WERI-Rb-1 (cell line): Measurements from ENCODE around the gene RHBG.

ENCODE experiments used
- DNase-seq: peaks from one replicate; pipeline ENCODE4 v3.0.0-alpha.2; 2020
- H3K27ac ChIP-seq: fragments of 250-450 bp; sonication (Bioruptor Pico); 2 replicates; pipeline ENCODE4 v1.5.1; 2020; ENCODE audit warnings: mild to moderate bottlenecking, moderate library complexity
- H3K27me3 ChIP-seq: fragments of 250-450 bp; sonication (Bioruptor Pico); 2 replicates; pipeline ENCODE4 v1.5.1; 2021; ENCODE audit warnings: mild to moderate bottlenecking, low read depth, moderate library complexity; ENCODE audit not compliant: insufficient read depth, severe bottlenecking
- H3K36me3 ChIP-seq: fragments of 250-450 bp; sonication (Bioruptor Pico); 2 replicates; pipeline ENCODE4 v1.5.1; 2020; ENCODE audit warnings: mild to moderate bottlenecking, moderate library complexity
- H3K4me3 ChIP-seq: 2 replicates; pipeline ENCODE4 v1.5.1; 2011; ENCODE audit warnings: low read depth, mild to moderate bottlenecking, control low read depth, low read length
- H3K9me3 ChIP-seq: fragments of 250-450 bp; sonication (Bioruptor Pico); 2 replicates; pipeline ENCODE4 v1.5.1; 2021; ENCODE audit warnings: mild to moderate bottlenecking, moderate library complexity; ENCODE audit not compliant: severe bottlenecking
- TF ChIP-seq, protein P1 (sequence below): IDR thresholded peaks from 2 replicates; pipeline ENCODE4 v1.5.1; 2011; ENCODE audit warnings: low read depth, mild to moderate bottlenecking, control low read depth, inconsistent platforms, low read length

Gene RHBG

DNA sequence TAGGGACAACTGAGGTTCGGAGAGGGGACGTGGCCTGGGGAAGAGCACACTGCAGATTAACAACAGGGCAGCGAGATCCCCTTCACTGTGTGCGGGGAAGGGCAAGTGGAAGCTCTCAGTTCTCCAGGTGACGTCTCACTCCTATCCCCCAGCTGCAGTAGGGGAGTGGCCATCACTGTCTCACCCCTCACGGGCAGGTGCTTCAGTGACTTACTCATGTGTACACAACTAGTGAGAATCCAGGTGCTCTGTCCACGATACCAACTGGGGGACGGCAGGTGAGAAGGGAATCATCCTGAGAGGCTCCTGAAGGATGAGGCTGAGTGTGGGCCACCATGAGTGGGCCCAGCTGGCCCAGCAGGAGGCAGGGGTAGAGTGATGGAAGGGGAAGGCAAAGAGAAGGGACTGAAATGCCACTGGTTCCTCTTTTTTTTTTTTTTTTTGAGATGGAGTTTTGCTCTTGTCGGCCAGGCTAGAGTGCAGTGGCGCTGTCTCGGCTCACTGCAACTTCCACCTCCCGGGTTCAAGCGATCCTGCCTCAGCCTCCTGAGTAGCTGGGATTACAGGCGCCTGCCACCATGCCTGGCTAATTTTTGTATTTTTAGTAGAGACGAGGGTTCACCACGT is 25.9 kb downstream of the RHBG start:
- H3K9me3 ChIP-seq: no peaks in the 10 kb centered on the region
- no peak overlapping the region for H3K27ac ChIP-seq
- TF ChIP-seq, protein P1, sequence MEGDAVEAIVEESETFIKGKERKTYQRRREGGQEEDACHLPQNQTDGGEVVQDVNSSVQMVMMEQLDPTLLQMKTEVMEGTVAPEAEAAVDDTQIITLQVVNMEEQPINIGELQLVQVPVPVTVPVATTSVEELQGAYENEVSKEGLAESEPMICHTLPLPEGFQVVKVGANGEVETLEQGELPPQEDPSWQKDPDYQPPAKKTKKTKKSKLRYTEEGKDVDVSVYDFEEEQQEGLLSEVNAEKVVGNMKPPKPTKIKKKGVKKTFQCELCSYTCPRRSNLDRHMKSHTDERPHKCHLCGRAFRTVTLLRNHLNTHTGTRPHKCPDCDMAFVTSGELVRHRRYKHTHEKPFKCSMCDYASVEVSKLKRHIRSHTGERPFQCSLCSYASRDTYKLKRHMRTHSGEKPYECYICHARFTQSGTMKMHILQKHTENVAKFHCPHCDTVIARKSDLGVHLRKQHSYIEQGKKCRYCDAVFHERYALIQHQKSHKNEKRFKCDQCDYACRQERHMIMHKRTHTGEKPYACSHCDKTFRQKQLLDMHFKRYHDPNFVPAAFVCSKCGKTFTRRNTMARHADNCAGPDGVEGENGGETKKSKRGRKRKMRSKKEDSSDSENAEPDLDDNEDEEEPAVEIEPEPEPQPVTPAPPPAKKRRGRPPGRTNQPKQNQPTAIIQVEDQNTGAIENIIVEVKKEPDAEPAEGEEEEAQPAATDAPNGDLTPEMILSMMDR: no peak
- DNase-seq: no peak
- no peaks in the 10 kb centered on the region for H3K36me3 ChIP-seq
- H3K4me3 ChIP-seq: no peak overlapping the region
- H3K27me3 ChIP-seq: peaks cover 11% of the 10 kb centered on the region

DNA sequence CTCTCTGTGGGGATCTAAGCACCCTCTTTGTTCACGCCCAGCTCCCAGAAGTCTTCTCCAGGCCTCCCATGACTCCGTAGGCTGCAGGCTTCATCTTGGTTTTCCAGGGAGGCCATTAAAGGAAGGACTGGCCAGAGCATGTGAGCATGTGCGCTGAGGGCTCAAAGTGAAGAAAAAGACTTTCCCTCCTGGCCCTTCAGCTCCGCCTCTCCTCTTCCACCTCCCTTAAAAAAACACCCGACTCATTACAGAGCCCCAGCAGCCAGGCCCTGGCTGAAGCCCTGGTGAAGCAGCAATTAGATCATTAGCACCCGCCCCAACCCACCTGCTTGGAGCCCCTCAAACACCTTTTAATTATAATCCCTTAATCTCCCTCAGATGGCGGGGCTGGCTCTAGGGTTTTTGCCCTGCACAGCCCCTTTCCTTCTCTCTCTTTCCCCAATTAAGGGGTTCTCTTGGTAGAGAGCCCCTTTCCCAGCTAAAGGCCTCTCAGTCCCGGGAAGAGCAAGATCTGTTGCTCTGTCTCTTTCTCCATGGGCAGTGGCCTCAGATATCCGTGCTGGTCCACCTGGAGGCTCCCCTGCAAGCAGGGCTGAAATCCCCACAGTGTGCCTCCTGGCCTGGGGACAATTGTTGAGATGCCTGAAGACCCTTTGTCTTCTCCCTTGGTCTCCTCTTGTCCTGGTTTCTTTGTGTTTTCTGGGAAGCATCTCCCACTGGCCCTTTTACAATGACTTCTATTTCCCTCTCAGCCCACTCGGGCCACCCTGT is 30.5 kb downstream of the RHBG start:
- Histone ChIP-seq H3K27ac (no peak overlapping the region), H3K27me3 (peaks cover 25% of the 10 kb centered on the region), H3K36me3 (no peaks in the 10 kb centered on the region), H3K9me3 (no peaks in the 10 kb centered on the region), H3K4me3 (no peak overlapping the region)
- TF ChIP-seq, protein P1: no peak
- peak; percentile 53 for DNase-seq

DNA sequence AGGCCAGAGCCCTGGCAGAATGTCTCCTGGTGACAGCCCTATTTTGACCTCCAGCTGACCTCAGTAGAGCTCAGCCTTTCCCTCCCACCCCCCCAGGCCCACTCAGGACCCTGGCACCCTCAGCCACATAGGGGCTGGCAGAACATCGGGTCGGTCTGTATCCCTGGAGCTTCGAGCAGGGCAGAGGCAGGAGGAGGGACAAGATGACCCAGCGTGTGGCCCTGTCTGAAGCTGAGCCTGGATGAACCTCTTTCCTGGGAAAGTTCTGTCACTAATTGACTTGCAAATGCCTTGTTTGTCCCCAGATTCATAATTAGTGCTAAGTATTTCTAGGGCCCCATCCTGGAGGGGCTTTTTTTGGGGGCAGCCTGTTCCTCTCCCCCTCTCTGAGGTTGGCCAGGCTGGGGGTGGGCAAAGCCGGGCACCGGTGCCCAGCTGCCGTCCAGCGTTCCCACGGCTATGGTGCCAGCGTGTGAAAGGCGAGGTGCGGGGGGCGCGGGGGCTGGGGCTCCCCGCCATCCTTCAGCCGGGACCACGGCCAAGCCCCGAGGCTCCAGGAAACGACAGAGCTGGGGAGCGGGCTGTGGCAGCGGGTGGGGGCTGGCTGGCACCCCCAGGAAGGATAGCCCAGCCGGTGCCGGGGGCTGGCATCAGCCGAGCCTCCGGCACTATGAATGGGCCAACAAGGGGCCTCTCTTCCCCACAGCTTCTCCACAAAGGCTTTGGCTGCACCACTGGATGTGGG is 31.4 kb downstream of the RHBG start:
- peaks cover 31% of the 10 kb centered on the region for H3K27me3 ChIP-seq
- no peaks in the 10 kb centered on the region for H3K36me3 ChIP-seq
- H3K27ac ChIP-seq: no peak overlapping the region
- H3K9me3 ChIP-seq: no peaks in the 10 kb centered on the region
- no peak overlapping the region for H3K4me3 ChIP-seq
- TF ChIP-seq, protein P1: no peak
- DNase-seq: no peak

DNA sequence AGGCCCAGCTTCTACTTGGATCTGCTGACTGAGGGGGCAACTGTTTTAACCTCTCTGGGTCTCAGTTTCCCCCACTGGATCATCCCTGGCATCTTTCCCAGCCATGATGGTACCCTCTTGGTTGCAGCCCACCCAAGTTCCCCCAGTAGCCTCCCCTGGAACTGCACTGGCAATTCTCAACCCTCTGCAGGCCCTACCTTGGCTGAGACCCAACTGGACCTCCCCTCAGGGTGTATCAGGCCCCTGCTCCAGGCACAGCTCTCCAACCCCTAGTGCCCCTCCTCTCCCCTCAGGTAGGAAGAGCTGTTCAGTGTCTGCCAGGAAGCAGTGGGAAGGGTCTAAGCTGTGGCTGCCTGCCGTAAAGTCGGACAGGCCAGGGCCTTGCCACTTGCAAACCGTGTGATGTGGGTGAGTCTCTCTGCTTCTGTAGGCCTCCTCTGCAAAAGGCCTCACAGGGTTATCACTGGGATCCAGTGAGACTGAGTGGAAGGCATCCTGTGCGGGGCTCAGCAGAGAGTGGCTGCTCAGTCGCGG is 32.1 kb downstream of the RHBG start:
- TF ChIP-seq, protein P1: no peak
- Histone ChIP-seq H3K4me3 (no peak overlapping the region), H3K27me3 (peaks cover 38% of the 10 kb centered on the region), H3K36me3 (no peaks in the 10 kb centered on the region), H3K9me3 (no peaks in the 10 kb centered on the region), H3K27ac (no peak overlapping the region)
- DNase-seq: no peak

DNA sequence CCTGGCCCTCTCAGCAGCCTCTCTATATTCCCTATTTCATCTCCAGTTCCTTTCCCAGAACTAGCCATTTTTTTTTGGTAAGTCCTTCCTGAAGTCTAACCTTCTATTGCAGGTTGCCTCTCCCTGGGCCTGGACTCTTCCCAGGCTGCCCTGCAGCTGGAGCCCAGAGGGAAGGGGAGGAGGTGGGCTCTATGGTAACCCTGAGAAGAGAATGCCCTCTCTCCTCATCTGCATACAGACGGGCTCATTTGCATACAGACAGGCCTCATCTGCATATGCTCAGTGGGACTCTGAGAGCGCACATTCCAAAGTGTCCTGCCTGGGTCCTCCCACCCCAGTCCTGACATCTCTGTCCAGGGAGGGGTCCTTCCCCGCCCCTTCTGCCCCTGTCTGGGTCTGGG is 32.7 kb downstream of the RHBG start:
- TF ChIP-seq, protein P1: no peak
- peaks cover 44% of the 10 kb centered on the region for H3K27me3 ChIP-seq

More for the DNA sequence above, 32.7 kb downstream of the RHBG start:
- H3K9me3 ChIP-seq: no peaks in the 10 kb centered on the region
- no peak overlapping the region for H3K4me3 ChIP-seq
- H3K36me3 ChIP-seq: no peaks in the 10 kb centered on the region
- H3K27ac ChIP-seq: no peak overlapping the region
- no peak for DNase-seq
